IMR-90 (cell line): Measurements from ENCODE around the gene DRC7.

ENCODE experiments used
- BHLHE40 ChIP-seq: fragments of 150-350 bp; IDR thresholded peaks from 2 replicates; pipeline ENCODE4 v1.6.1; 2016; ENCODE audit warnings: mild to moderate bottlenecking, low read depth, low read length
- CEBPB ChIP-seq: IDR thresholded peaks from 2 replicates; pipeline ENCODE4 v1.6.1; 2012; ENCODE audit warnings: low read depth, low read length, improper control_type of control experiment
- CHD1 ChIP-seq: IDR thresholded peaks from 2 replicates; pipeline ENCODE4 v1.6.1; 2012; ENCODE audit warnings: low read depth, low read length, improper control_type of control experiment
- CTCF ChIP-seq: conservative IDR thresholded peaks from 2 replicates; pipeline ENCODE4 v1.5.1; 2012; ENCODE audit warnings: mild to moderate bottlenecking, low read depth, low read length, improper control_type of control experiment
- FOS ChIP-seq: fragments of 150-350 bp; IDR thresholded peaks from 2 replicates; pipeline ENCODE4 v1.6.1; 2016; ENCODE audit warnings: low read depth, low read length
- MAFK ChIP-seq: IDR thresholded peaks from 2 replicates; pipeline ENCODE4 v1.6.1; 2012; ENCODE audit warnings: low read depth, low read length, improper control_type of control experiment
- MAZ ChIP-seq: IDR thresholded peaks from 2 replicates; pipeline ENCODE4 v1.6.1; 2012; ENCODE audit warnings: low read depth, mild to moderate bottlenecking, low read length, improper control_type of control experiment, moderate library complexity, borderline replicate concordance
- MXI1 ChIP-seq: IDR thresholded peaks from 2 replicates; pipeline ENCODE4 v1.6.1; 2012; ENCODE audit warnings: low read depth, mild to moderate bottlenecking, low read length, moderate library complexity, borderline replicate concordance
- POLR2A ChIP-seq: IDR thresholded peaks from 2 replicates; pipeline ENCODE4 v1.6.1; 2012; ENCODE audit warnings: mild to moderate bottlenecking, low read depth, low read length
- RAD21 ChIP-seq: IDR thresholded peaks from 2 replicates; pipeline ENCODE4 v1.6.1; 2012; ENCODE audit warnings: low read length, improper control_type of control experiment
- RFX5 ChIP-seq: IDR thresholded peaks from 2 replicates; pipeline ENCODE4 v1.8.0; 2012; ENCODE audit warnings: low read depth, mild to moderate bottlenecking, low read length, moderate library complexity
- SMC3 ChIP-seq: fragments of 150-350 bp; IDR thresholded peaks from 2 replicates; pipeline ENCODE4 v1.6.1; 2016; ENCODE audit warnings: low read depth, mild to moderate bottlenecking, antibody characterized with exemption, low read length, moderate library complexity
- TF ChIP-seq, protein P1 (sequence below): fragments of 150-350 bp; IDR thresholded peaks from 2 replicates; pipeline ENCODE4 v1.6.1; 2017; ENCODE audit warnings: mild to moderate bottlenecking, antibody characterized with exemption, low read length, low read depth
- TF ChIP-seq, protein P2 (sequence below): fragments of 150-350 bp; IDR thresholded peaks from 2 replicates; pipeline ENCODE4 v1.6.1; 2016; ENCODE audit warnings: low read depth, mild to moderate bottlenecking, low read length, moderate library complexity, borderline replicate concordance

DNA sequence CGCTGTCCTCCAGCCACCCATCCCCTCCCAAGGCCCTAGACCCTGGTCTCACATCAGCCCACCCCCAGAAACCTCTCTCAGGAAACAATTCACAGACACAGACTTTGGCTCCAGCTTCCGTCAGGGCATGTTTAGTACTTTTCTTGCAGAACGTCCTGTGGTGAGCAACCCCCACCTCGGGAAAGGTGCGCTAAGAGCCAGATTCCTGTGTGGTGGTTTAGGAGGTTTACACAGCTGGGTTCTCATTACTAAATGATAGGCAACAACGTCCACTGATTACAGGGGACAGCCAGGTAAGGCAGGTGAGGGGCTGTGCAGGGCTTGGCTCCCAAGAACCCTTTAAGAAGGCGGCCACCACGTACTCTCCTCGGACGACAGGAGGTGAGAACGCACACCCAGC, 78.4 kb downstream of the DRC7 start:
- no peak for TF ChIP-seq CTCF
- no peak for TF ChIP-seq POLR2A
- TF ChIP-seq MXI1, result no peak
- no peak for TF ChIP-seq FOS
- no peak for TF ChIP-seq RFX5
- TF ChIP-seq MAFK, result no peak
- TF ChIP-seq, protein P1, sequence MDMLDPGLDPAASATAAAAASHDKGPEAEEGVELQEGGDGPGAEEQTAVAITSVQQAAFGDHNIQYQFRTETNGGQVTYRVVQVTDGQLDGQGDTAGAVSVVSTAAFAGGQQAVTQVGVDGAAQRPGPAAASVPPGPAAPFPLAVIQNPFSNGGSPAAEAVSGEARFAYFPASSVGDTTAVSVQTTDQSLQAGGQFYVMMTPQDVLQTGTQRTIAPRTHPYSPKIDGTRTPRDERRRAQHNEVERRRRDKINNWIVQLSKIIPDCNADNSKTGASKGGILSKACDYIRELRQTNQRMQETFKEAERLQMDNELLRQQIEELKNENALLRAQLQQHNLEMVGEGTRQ, result no peak
- TF ChIP-seq SMC3, result no peak
- no peak for TF ChIP-seq MAZ
- no peak for TF ChIP-seq BHLHE40
- TF ChIP-seq CEBPB, result no peak
- TF ChIP-seq RAD21, result no peak
- TF ChIP-seq, protein P2, sequence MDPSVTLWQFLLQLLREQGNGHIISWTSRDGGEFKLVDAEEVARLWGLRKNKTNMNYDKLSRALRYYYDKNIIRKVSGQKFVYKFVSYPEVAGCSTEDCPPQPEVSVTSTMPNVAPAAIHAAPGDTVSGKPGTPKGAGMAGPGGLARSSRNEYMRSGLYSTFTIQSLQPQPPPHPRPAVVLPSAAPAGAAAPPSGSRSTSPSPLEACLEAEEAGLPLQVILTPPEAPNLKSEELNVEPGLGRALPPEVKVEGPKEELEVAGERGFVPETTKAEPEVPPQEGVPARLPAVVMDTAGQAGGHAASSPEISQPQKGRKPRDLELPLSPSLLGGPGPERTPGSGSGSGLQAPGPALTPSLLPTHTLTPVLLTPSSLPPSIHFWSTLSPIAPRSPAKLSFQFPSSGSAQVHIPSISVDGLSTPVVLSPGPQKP, result no peak
- no peak for TF ChIP-seq CHD1
